Ascending aorta (tissue), 2 donors: ENCODE data around the gene ACO2. TPM values are rescaled to one million over a fixed set of nuclear protein-coding genes. Genes with fewer than 3 reads are reported as not detected.

ENCODE experiments used
- DNase-seq, 2 donors: peaks; one replicate each; pipeline ENCODE4 v3.0.0-alpha.2; 2019; ENCODE audit warnings: low spot score in 2 of 2
- H3K27ac ChIP-seq, 2 donors: fragments of 200-600 bp; sonication (generic); one replicate each; pipeline ENCODE4 v1.5.1; 2016 to 2017; ENCODE audit warnings: mild to moderate bottlenecking in 1 of 2
- H3K27me3 ChIP-seq: fragments of 200-600 bp; sonication (generic); one replicate; pipeline ENCODE4 v1.5.1; 2017
- H3K36me3 ChIP-seq, 2 donors: fragments of 200-600 bp; sonication (generic); one replicate each; pipeline ENCODE4 v1.5.1; 2016
- H3K4me1 ChIP-seq, 2 donors: fragments of 200-600 bp; sonication (generic); one replicate each; pipeline ENCODE4 v1.5.1; 2016 to 2017; ENCODE audit warnings: mild to moderate bottlenecking in 1 of 2
- H3K4me3 ChIP-seq, 2 donors: fragments of 200-600 bp; sonication (generic); one replicate each; pipeline ENCODE4 v1.5.1; 2016 to 2017; ENCODE audit warnings: mild to moderate bottlenecking in 1 of 2
- H3K9me3 ChIP-seq, 2 donors: fragments of 200-600 bp; sonication (generic); one replicate each; pipeline ENCODE4 v1.5.1; 2016
- CTCF ChIP-seq, 3 experiments: fragments of 200-600 bp in 2 of 3; fragments of 450-650 bp in 1 of 3; sonication (generic) in 2 of 3; IDR thresholded peaks; one replicate each; pipeline ENCODE4 v1.5.1; 2016 to 2019; ENCODE audit warnings: antibody characterized with exemption in 3 of 3, mild to moderate bottlenecking in 1 of 3, moderate library complexity in 1 of 3
- intact Hi-C: fragments of 100-400 bp; cut with DNase I; formaldehyde crosslinking; loops from one replicate; pipeline ENCODE4 v1.15.1; 2023
- total RNA-seq: library from RNA; depleted of rRNA; stranded (reverse); fragments of >200 nt; gene quantifications from one replicate; pipeline ENCODE4 v1.1.0, GENCODE V29; 2016

ACO2 gene
- total RNA-seq, 1 donor from 2014 or later, result 81.1 TPM

GRCh38 chr22:41538583-41538982 is 69.7 kb downstream of the ACO2 start:
- Histone ChIP-seq H3K4me3 (no peak overlapping the region), H3K36me3 (peaks cover 13 to 14% of the 10 kb centered on the region in 2 donors), H3K27me3 (no peaks in the 10 kb centered on the region), H3K9me3 (no peaks in the 10 kb centered on the region), H3K4me1 (peaks cover 7 to 17% of the 10 kb centered on the region in 2 donors), H3K27ac (no peak overlapping the region)
- TF ChIP-seq CTCF (IDR thresholded peaks at IDR 0.05), result no peak
- intact Hi-C loops, result no loop called here
- DNase-seq, result no peak

- H3K27ac ChIP-seq, result no peak overlapping the region
- H3K36me3 ChIP-seq, result peaks cover 5 to 9% of the 10 kb centered on the region in 2 donors
- H3K4me1 ChIP-seq, result peaks cover 7 to 21% of the 10 kb centered on the region in 2 donors
- no peak for DNase-seq
- H3K9me3 ChIP-seq, result no peaks in the 10 kb centered on the region
- no peak overlapping the region for H3K4me3 ChIP-seq
- intact Hi-C loops, result no loop called here
- no peak for TF ChIP-seq CTCF (IDR thresholded peaks at IDR 0.05)
- H3K27me3 ChIP-seq, result no peaks in the 10 kb centered on the region
Measured at GRCh38 chr22:41539146-41540005, 70.5 kb downstream of the ACO2 start.

- intact Hi-C loops, result no loop called here
- H3K27ac ChIP-seq, result no peak overlapping the region
- peaks cover 7 to 24% of the 10 kb centered on the region in 2 donors for H3K4me1 ChIP-seq
Measured at GRCh38 chr22:41540006-41540315, 71.0 kb downstream of the ACO2 start.

GRCh38 chr22:41540365-41540764 is 71.4 kb downstream of the ACO2 start:
- intact Hi-C loops, result no loop called here

More at GRCh38 chr22:41540006-41540315, 71.0 kb downstream of the ACO2 start:
- no peak for DNase-seq
- H3K36me3 ChIP-seq, result peaks cover 4 to 9% of the 10 kb centered on the region in 2 donors
- no peak overlapping the region for H3K4me3 ChIP-seq
- no peak for TF ChIP-seq CTCF (IDR thresholded peaks at IDR 0.05)
- no peaks in the 10 kb centered on the region for H3K9me3 ChIP-seq
- no peaks in the 10 kb centered on the region for H3K27me3 ChIP-seq

GRCh38 chr22:41541484-41541883 is 72.6 kb downstream of the ACO2 start:
- H3K4me1 ChIP-seq, result peaks cover 7 to 26% of the 10 kb centered on the region in 2 donors
- H3K36me3 ChIP-seq, result peaks cover 4 to 9% of the 10 kb centered on the region in 2 donors
- no peak for DNase-seq
- H3K27me3 ChIP-seq, result no peaks in the 10 kb centered on the region
- intact Hi-C loops, result no loop called here
- peak overlapping the region in 1 of 2 donors; percentile 23 for H3K27ac ChIP-seq
- TF ChIP-seq CTCF (IDR thresholded peaks at IDR 0.05), result no peak
- no peaks in the 10 kb centered on the region for H3K9me3 ChIP-seq
- no peak overlapping the region for H3K4me3 ChIP-seq

More at GRCh38 chr22:41540365-41540764, 71.4 kb downstream of the ACO2 start:
- Histone ChIP-seq H3K9me3 (no peaks in the 10 kb centered on the region), H3K36me3 (peaks cover 4 to 9% of the 10 kb centered on the region in 2 donors), H3K4me3 (no peak overlapping the region), H3K27me3 (no peaks in the 10 kb centered on the region), H3K4me1 (peaks cover 7 to 26% of the 10 kb centered on the region in 2 donors), H3K27ac (no peak overlapping the region)
- no peak for DNase-seq
- no peak for TF ChIP-seq CTCF (IDR thresholded peaks at IDR 0.05)
